Psoas muscle (tissue), 8 donors: ENCODE results near the gene TPI1. TPM values are rescaled to one million over a fixed set of nuclear protein-coding genes. Genes with fewer than 3 reads are reported as not detected.
"Not testable (repeated sequence)": the region's sequence is repeated elsewhere in the genome, so short reads cannot be mapped to it uniquely, and the experiment has no call there.

Experiments used
- ATAC-seq, 4 donors: fragments of 200-7000 bp; cut with Tn5 transposase; one replicate each; pipeline ENCODE4 v1.9.1; 2020; ENCODE audit warnings: moderate library complexity in 3 of 4, mild to moderate bottlenecking in 2 of 4
- DNase-seq, 2 donors: peaks; one replicate each; pipeline ENCODE4 v3.0.0-alpha.2; 2020
- H3K27ac ChIP-seq: fragments of 200-600 bp; one replicate; pipeline ENCODE4 v1.8.0; 2022
- H3K27me3 ChIP-seq, 3 donors: fragments of 200-600 bp in 1 of 3; one replicate each; pipeline versions ENCODE4 v1.6.1 to v1.8.0; 2013 to 2022; ENCODE audit warnings: low read length in 2 of 3, mild to moderate bottlenecking in 2 of 3, moderate library complexity in 1 of 3; ENCODE audit not compliant: insufficient read depth in 3 of 3
- H3K36me3 ChIP-seq, 2 donors: fragments of 200-600 bp in 1 of 2; one replicate each; pipeline versions ENCODE4 v1.6.1 to v1.8.0; 2013 to 2022; ENCODE audit warnings: low read depth in 1 of 2, mild to moderate bottlenecking in 1 of 2, moderate library complexity in 1 of 2; ENCODE audit not compliant: insufficient read depth in 1 of 2
- H3K4me1 ChIP-seq: fragments of 200-600 bp; one replicate; pipeline ENCODE4 v1.8.0; 2022
- H3K4me3 ChIP-seq: fragments of 200-600 bp; one replicate; pipeline ENCODE4 v1.8.0; 2022; ENCODE audit warnings: mild to moderate bottlenecking
- H3K9me3 ChIP-seq: fragments of 200-600 bp; one replicate; pipeline ENCODE4 v1.8.0; 2022
- CTCF ChIP-seq: fragments of 200-600 bp; IDR thresholded peaks from one replicate; pipeline ENCODE4 v1.8.0; 2022; ENCODE audit warnings: antibody characterized with exemption
- WGBS, 3 donors: extraction: QIAGEN DNeasy Blood & Tissue Kit; methylation state at CpG; one replicate each; pipeline versions ENCODE4 v1.1.6 to v1.1.7; 2013; 5-methylcytosine and 5-hydroxymethylcytosine counted together
- intact Hi-C, 2 donors: fragments of 100-400 bp; cut with DNase I; formaldehyde crosslinking; loops; one replicate each; pipeline versions ENCODE4 v1.11.0 to v1.14.2; 2022
- polyA plus RNA-seq, 3 donors: library from polyadenylated mRNA; stranded (reverse); fragments of 200-250 nt; gene quantifications; one replicate each; pipeline ENCODE4 v1.2.3, GENCODE V29; 2013
- total RNA-seq, 4 donors: library from RNA; stranded (reverse); fragmentation: NEBNext Ultra II Directional in 2 of 4; extraction: Animal tissue kit (Norgen Biotek cat#: 25700) in 2 of 4; gene quantifications; one replicate each; pipeline versions ENCODE4 v1.2.1 to v1.2.4, GENCODE V29; 2021 to 2023
- donor health status: healthy with polysubstance abuse.
- donor health status: DM: no; HTN: no; CAD: no; lungs with moderate emphysema.
- donor health status: Bipolar disorder and iron deficiency.
- donor health status: healthy.
- donor health status: DM: yes; HTN: yes; CAD: no.
- donor health status: DM: no; HTN: no; CAD: no.
- donor health status: DM: no; HTN: no; CAD: no.
- donor health status: DM: yes; HTN: yes; CAD: no.

The TPI1 gene
- total and polyA plus RNA-seq, 7 donors: 537 to 952 (median 699) TPM

GRCh38 chr12:6866920-6867412 is 365 bp upstream of the TPI1 start:
- peaks cover 32% of the 10 kb centered on the region for H3K4me1 ChIP-seq
- DNase-seq (no peak), ATAC-seq (peak; percentile 4 to 35 (median 12))
- peak overlapping the region; percentile 97 for H3K27ac ChIP-seq
- intact Hi-C loops: loop anchor here in 1 of 2 donors (5.0 to 10.0 kb wide), 2 partner anchors 70 to 248 kb away; no protein-coding TSS in a partner anchor
- H3K27me3 ChIP-seq: no peaks in the 10 kb centered on the region
- H3K9me3 ChIP-seq: no peaks in the 10 kb centered on the region
- H3K36me3 ChIP-seq: peaks cover 7 to 74% of the 10 kb centered on the region in 2 donors
- TF ChIP-seq CTCF: no peak
- peak overlapping the region; percentile 94 for H3K4me3 ChIP-seq
- WGBS, 3 donors: 1 to 3% (median 2%) methylated on average over 27 to 33 of the region's 33 CpGs

- peak overlapping the region; percentile 94 for H3K4me3 ChIP-seq
- no peak for TF ChIP-seq CTCF
- no peaks in the 10 kb centered on the region for H3K9me3 ChIP-seq
- WGBS, 3 donors: 8 to 11% (median 9%) methylated on average over 22 of the region's 22 CpGs
- ATAC-seq: peak in 3 of 4 donors; percentile 12 to 23 (median 13)
- DNase-seq: no peak
- peaks cover 35% of the 10 kb centered on the region for H3K4me1 ChIP-seq
- H3K27me3 ChIP-seq: no peaks in the 10 kb centered on the region
- H3K27ac ChIP-seq: peak overlapping the region; percentile 97
- peaks cover 6 to 59% of the 10 kb centered on the region in 2 donors for H3K36me3 ChIP-seq
- intact Hi-C loops: loop anchor here in 1 of 2 donors (5.0 to 10.0 kb wide), 2 partner anchors 69 to 246 kb away; no protein-coding TSS in a partner anchor
These were observed 1.1 kb downstream of the TPI1 start for GRCh38 chr12:6868211-6869048.

- H3K4me3 ChIP-seq: peak overlapping the region; percentile 94
- peaks cover 35% of the 10 kb centered on the region for H3K4me1 ChIP-seq
- intact Hi-C loops: loop anchor here in 1 of 2 donors (5.0 to 10.0 kb wide), 2 partner anchors 68 to 245 kb away; no protein-coding TSS in a partner anchor
- peak; percentile 91 for TF ChIP-seq CTCF
- no peaks in the 10 kb centered on the region for H3K27me3 ChIP-seq
- H3K27ac ChIP-seq: peak overlapping the region; percentile 97
- peaks cover 4 to 50% of the 10 kb centered on the region in 2 donors for H3K36me3 ChIP-seq
- no peaks in the 10 kb centered on the region for H3K9me3 ChIP-seq
- DNase-seq (peak; percentile 72 to 85), ATAC-seq (peak; percentile 10 to 40 (median 32))
- 26 to 32% (median 28%) methylated on average over 12 of the region's 12 CpGs for WGBS, 3 donors
These were observed 2.0 kb downstream of the TPI1 start for GRCh38 chr12:6869049-6870021.

- H3K27me3 ChIP-seq, DNase-seq, ATAC-seq, intact Hi-C loops, H3K9me3 ChIP-seq: not testable (repeated sequence)
- H3K36me3 ChIP-seq: peaks cover 4 to 41% of the 10 kb centered on the region in 2 donors
- peak overlapping the region; percentile 12 for H3K27ac ChIP-seq
- peaks cover 35% of the 10 kb centered on the region for H3K4me1 ChIP-seq
- H3K4me3 ChIP-seq: peak overlapping the region; percentile 12
- 22 to 67% (median 30%) methylated on average over 3 to 4 of the region's 4 CpGs for WGBS, 3 donors
These were observed 3.0 kb downstream of the TPI1 start for GRCh38 chr12:6870304-6870703.
